CD4-positive, alpha-beta T cell treated with Interleukin-21 for 1 hour (primary cell): ENCODE results near the gene CLIC4.
"Not testable (repeated sequence)": the region's sequence is repeated elsewhere in the genome, so short reads cannot be mapped to it uniquely, and the experiment has no call there.

Experiments used
- DNase-seq: peaks from one replicate; pipeline ENCODE4 v3.0.0-alpha.2; 2020

Gene CLIC4

GRCh38 chr1:24775916-24776315, 30.7 kb downstream of the CLIC4 start:
- DNase-seq, result no peak

- no peak for DNase-seq
These were observed 31.6 kb downstream of the CLIC4 start for GRCh38 chr1:24776821-24777220.

- DNase-seq, result no peak
These were observed 32.9 kb downstream of the CLIC4 start for GRCh38 chr1:24778141-24778540.

- DNase-seq, result not testable (repeated sequence)
These were observed 34.0 kb downstream of the CLIC4 start for GRCh38 chr1:24779199-24779598.

- no peak for DNase-seq
These were observed 34.6 kb downstream of the CLIC4 start for GRCh38 chr1:24779689-24780464.

- not testable (repeated sequence) for DNase-seq
These were observed 35.4 kb downstream of the CLIC4 start for GRCh38 chr1:24780626-24781025.

- DNase-seq, result no peak
These were observed 37.4 kb downstream of the CLIC4 start for GRCh38 chr1:24782689-24783088.

GRCh38 chr1:24783713-24784112, 38.5 kb downstream of the CLIC4 start:
- no peak for DNase-seq

- no peak for DNase-seq
These were observed 40.9 kb downstream of the CLIC4 start for GRCh38 chr1:24786191-24786590.

- no peak for DNase-seq
These were observed 45.2 kb downstream of the CLIC4 start for GRCh38 chr1:24790490-24790889.

GRCh38 chr1:24793447-24794129, 48.3 kb downstream of the CLIC4 start:
- no peak for DNase-seq

GRCh38 chr1:24794130-24794502, 48.9 kb downstream of the CLIC4 start:
- DNase-seq, result not testable (repeated sequence)

- no peak for DNase-seq
These were observed 50.0 kb downstream of the CLIC4 start for GRCh38 chr1:24795236-24795635.

- no peak for DNase-seq
These were observed 51.3 kb downstream of the CLIC4 start for GRCh38 chr1:24796524-24796923.

GRCh38 chr1:24799242-24799641, 54.0 kb downstream of the CLIC4 start:
- not testable (repeated sequence) for DNase-seq

GRCh38 chr1:24801176-24801575, 55.9 kb downstream of the CLIC4 start:
- no peak for DNase-seq

GRCh38 chr1:24803220-24803619, 58.0 kb downstream of the CLIC4 start:
- no peak for DNase-seq

GRCh38 chr1:24803987-24804530, 58.8 kb downstream of the CLIC4 start:
- DNase-seq, result no peak

GRCh38 chr1:24805534-24806301, 60.5 kb downstream of the CLIC4 start:
- no peak for DNase-seq

GRCh38 chr1:24806588-24806987, 61.3 kb downstream of the CLIC4 start:
- DNase-seq, result no peak

- not testable (repeated sequence) for DNase-seq
These were observed 66.2 kb downstream of the CLIC4 start for GRCh38 chr1:24811494-24811893.

GRCh38 chr1:24820221-24820620, 75.0 kb downstream of the CLIC4 start:
- not testable (repeated sequence) for DNase-seq

- DNase-seq, result no peak
These were observed 77.6 kb downstream of the CLIC4 start for GRCh38 chr1:24822887-24823286.
